T-helper 2 cell treated with Interferon-gamma antibody and Interleukin-4, amounts not matched to agents 100 ng/mL and 5 ng/mL, for 36 hours (primary cell): Measurements from ENCODE around the gene SIGLEC7. TPM values are rescaled to one million over a fixed set of nuclear protein-coding genes. Genes with fewer than 3 reads are reported as not detected.

Source experiments
- intact Hi-C: fragments of 100-400 bp; cut with micrococcal nuclease; formaldehyde crosslinking; loops from one replicate; pipeline ENCODE4 v1.15.1; 2023
- total RNA-seq: library from RNA; stranded (reverse); gene quantifications from 2 replicates; pipeline ENCODE4 v1.2.3, GENCODE V29; 2022

The SIGLEC7 gene
- not detected in 2 replicates for total RNA-seq

- intact Hi-C loops: no loop called here
Observed at GRCh38 chr19:51142119-51142518, at the start of gene SIGLEC7. SIGLEC7 (plus strand) TSS chr19:51142301; CDS start chr19:51142370, 69 bp downstream.

- intact Hi-C loops: no loop called here
Observed at GRCh38 chr19:51093101-51093500, 49.0 kb upstream of the SIGLEC7 start.

GRCh38 chr19:51093510-51094345, 48.4 kb upstream of the SIGLEC7 start:
- intact Hi-C loops: no loop called here

GRCh38 chr19:51094696-51095279, 47.3 kb upstream of the SIGLEC7 start:
- intact Hi-C loops: no loop called here

- intact Hi-C loops: loop anchor here (1.0 to 2.0 kb wide), 2 partner anchors 76 to 166 kb away; no protein-coding TSS in a partner anchor
Observed at GRCh38 chr19:51096473-51097165, 45.5 kb upstream of the SIGLEC7 start.

GRCh38 chr19:51097166-51097738, 44.8 kb upstream of the SIGLEC7 start:
- intact Hi-C loops: loop anchor here (1.0 to 2.0 kb wide), 2 partner anchors 76 to 167 kb away; no protein-coding TSS in a partner anchor

- intact Hi-C loops: loop anchor here (1.0 to 2.0 kb wide), 2 partner anchors 77 to 167 kb away; no protein-coding TSS in a partner anchor
Observed at GRCh38 chr19:51097796-51098195, 44.3 kb upstream of the SIGLEC7 start.

GRCh38 chr19:51098365-51099046, 43.6 kb upstream of the SIGLEC7 start:
- intact Hi-C loops: no loop called here

GRCh38 chr19:51099047-51099382, 43.1 kb upstream of the SIGLEC7 start:
- intact Hi-C loops: no loop called here

GRCh38 chr19:51100601-51101000, 41.5 kb upstream of the SIGLEC7 start:
- intact Hi-C loops: loop anchor here (10.0 kb wide), 1 partner anchor 376 kb away; the partner anchor contains the start of gene CLEC11A

GRCh38 chr19:51101171-51101865, 40.8 kb upstream of the SIGLEC7 start:
- intact Hi-C loops: loop anchor here (10.0 kb wide), 1 partner anchor 377 kb away; the partner anchor contains the start of gene CLEC11A

- intact Hi-C loops: loop anchor here (10.0 kb wide), 1 partner anchor 378 kb away; the partner anchor contains the start of gene CLEC11A
Observed at GRCh38 chr19:51102991-51103390, 39.1 kb upstream of the SIGLEC7 start.

- intact Hi-C loops: loop anchor here (10.0 kb wide), 1 partner anchor 379 kb away; the partner anchor contains the start of gene CLEC11A
Observed at GRCh38 chr19:51103926-51104341, 38.2 kb upstream of the SIGLEC7 start.

- intact Hi-C loops: loop anchor here (1.0 to 10.0 kb wide), 3 partner anchors 303 to 596 kb away; partner anchors contain the start of genes CLEC11A and JOSD2
Observed at GRCh38 chr19:51107406-51108065, 34.6 kb upstream of the SIGLEC7 start.

- intact Hi-C loops: loop anchor here (1.0 to 10.0 kb wide), 3 partner anchors 303 to 597 kb away; partner anchors contain the start of genes CLEC11A and JOSD2
Observed at GRCh38 chr19:51108066-51108804, 33.9 kb upstream of the SIGLEC7 start, which contains the start of gene CTU1. CTU1 (minus strand) TSS chr19:51108409; CDS start chr19:51104569, 3,840 bp downstream.

- intact Hi-C loops: loop anchor here (1.0 to 10.0 kb wide), 3 partner anchors 304 to 597 kb away; partner anchors contain the start of genes CLEC11A and JOSD2
Observed at GRCh38 chr19:51108805-51109146, 33.3 kb upstream of the SIGLEC7 start.

- intact Hi-C loops: no loop called here
Observed at GRCh38 chr19:51110666-51110971, 31.5 kb upstream of the SIGLEC7 start.

- intact Hi-C loops: no loop called here
Observed at GRCh38 chr19:51111606-51112005, 30.5 kb upstream of the SIGLEC7 start.
